Measurements from ENCODE around the gene SEMA6C. TPM values are rescaled to one million over a fixed set of nuclear protein-coding genes. Genes with fewer than 3 reads are reported as not detected.
"Not testable (repeated sequence)": the region's sequence is repeated elsewhere in the genome, so short reads cannot be mapped to it uniquely, and the experiment has no call there.

Gene SEMA6C
- polyA plus RNA-seq, 1 donor = 97.0 TPM

DNA sequence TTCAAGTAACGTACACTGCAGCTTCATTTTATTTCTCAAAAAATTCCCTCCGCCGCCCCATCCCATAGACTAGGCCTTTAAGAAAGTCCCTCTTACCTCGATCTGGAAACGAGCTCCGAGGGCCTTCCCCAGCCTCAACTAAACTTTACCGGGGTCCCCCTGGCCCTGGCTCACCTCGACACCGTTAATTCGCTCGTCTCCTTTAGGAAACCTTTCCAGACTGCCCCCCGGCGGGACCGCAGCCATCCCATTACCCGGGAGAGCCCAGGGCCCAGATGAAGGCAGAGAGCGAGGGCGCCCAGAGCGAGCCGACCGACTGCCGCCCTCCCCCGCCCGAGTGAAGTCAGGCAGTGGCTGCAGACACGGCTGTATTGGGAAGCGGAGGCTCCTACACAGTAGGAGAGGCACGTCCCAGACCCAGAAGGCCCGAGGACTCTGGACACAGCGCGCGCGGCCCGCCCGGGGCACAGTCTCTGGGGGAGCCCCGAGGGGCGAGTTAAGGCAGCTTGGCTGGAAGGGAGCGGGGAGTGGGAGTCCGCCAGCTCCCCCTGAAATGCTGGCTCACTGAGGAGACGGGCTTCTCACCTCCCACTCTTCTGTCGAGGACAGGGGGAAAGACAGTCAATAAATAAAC lies 14.6 kb downstream of the SEMA6C start:
- DNase-seq (ENCODE audit: low read depth) = no peak

DNA sequence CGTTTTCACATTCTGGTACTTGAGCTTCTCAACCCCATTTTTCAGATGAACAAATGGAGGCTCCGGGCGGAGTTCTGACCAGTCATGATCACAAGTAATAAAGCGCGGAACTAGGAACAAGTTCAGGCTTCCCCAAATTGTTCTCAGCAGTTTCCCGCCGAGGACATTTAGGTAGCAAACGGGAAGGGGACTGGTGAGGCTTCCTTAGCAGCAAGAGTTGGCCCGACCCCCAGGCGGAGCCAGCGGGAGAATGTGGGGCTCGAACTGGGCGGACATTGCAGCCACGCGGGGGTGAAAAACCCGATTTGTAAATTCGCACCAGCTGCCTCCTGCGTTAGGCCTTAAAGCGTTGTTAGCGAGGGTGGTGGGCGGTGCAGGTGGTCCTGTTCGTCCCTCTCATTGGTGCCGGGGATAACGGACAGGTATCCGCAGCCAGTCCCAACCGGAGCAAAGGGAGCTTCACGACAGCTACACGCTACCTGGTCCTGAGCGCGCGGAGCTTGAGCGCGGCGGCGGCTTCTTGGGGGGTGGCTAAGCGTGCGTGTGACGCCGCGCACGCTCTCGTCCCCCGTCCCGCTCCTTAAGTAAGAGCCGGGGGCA lies 15.3 kb downstream of the SEMA6C start:
- peak; percentile 63 for DNase-seq (ENCODE audit: low read depth)

DNA sequence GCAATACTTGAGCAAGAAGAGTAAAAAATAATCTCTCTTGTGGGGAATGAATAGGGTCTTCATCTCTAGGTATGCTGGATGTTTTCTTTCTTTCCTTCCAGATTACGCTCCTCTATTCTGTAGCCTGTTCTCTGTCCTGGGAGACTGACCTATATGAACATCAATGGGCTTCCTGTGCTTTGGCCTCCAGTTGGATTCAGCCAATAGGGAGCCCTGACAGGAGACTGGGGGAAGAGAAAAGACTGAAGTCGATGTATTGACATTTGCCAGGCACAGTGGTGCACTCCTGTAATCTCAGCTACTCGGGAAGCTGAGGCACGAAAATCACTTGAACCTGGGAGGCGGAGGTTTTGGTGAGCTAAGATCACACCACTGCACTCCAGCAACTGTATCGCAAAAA lies 17.6 kb downstream of the SEMA6C start:
- DNase-seq (ENCODE audit: low read depth) = no peak

DNA sequence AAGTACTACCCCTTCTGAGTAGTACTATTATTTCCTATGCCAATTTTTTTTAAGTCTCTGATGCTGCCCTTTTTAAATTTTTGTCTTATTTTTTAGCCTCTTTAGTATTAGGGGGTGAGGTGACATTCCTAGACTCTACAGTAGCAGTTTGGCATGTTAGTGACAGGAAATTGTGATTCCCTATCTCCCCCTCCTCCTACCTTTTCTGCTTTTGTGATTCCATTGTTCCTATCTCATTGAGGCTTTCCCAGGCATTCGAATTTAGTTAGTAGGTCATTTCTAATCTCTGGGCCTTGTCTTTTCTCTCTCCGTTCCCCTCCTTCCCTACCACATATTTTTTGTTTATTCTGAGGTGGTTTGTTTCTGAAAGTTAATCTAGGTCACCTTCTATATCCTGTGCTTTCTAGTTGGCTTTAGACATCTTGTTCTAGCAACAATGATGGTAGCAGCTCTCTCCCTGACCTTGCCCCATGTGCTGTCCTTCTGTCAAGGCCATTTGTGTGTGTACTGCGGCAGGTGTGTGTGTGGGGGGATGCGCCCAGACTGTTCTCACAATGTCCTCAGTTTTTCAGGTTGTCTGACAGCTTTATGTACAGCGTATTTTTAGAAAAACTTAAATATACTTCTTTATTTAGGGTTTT lies 21.5 kb downstream of the SEMA6C start:
- no peak for DNase-seq (ENCODE audit: low read depth)

DNA sequence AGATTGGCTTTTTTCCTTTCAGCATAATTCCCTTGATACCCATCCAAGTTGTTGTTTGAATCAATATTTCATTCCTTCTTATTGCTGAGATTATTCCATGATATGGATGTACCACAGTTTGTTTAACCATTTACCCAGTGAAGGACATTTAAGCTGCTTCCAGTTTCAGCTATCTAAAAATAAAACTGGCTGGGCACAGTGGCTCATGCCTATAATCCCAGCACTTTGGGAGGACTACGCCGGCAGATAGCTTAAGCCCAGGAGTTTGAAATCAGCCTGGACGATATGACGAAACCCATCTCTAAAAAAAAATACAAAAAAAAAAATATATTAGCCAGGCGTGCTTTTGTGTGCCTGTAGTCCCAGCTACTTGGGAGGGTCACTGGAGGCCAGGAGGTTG lies 32.6 kb downstream of the SEMA6C start:
- DNase-seq (ENCODE audit: low read depth) = no peak

DNA sequence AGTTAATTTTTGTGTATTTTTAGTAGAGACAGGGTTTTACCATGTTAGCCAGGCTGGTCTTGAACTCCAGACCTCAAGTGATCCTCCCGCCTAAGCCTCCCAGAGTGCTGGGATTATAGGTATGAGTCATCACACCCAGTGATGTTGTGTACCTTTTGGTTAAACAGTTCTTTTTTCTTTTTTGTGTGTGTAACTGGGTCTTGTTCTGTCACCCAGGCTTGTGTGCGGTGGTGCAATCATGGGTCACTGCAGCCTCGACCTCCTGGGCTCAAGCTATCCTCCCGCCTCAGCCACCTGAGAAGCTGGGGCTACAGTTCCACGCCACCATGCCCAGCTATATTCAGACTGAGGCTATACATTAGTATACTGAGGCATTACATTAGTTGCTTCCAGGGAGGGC lies 38.1 kb downstream of the SEMA6C start:
- DNase-seq (ENCODE audit: low read depth) = no peak

DNA sequence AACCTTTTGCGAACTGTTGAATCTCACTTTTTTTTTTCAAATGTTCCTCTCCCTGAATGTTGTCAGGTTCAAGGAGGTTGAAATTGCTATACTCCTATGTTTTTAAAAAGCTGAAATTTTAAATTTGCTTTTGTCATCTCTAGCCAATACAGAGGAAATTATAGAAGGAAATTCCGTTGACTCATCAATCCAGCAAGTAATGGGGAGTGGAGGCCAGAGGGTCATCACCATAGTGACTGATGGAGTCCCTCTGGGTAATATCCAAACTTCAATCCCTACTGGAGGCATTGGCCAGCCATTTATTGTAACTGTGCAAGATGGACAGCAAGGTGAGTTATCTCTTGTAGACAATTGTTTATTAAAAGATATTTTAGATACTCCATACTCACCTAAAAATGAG lies 39.5 kb downstream of the SEMA6C start:
- no peak for DNase-seq (ENCODE audit: low read depth)

DNA sequence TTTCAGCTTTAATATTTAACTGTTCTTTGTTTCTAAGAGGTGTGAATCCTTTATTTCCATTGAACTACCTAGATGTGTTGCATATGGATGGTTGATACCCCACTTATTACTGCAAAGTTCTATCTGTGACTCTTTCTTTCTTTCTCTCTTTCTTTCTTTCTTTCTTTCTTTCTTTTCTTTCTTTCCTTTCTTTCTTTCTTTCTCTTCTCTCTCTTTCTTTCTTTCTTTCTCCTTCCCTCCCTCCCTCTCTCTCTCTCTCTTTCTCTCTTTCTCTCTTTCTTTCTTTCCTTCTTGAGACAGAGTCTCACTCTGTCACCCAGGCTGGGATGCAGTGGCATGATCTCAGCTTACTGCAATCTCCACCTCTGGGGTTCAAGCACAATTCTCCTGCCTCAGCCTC lies 41.8 kb downstream of the SEMA6C start:
- no peak for DNase-seq (ENCODE audit: low read depth)

DNA sequence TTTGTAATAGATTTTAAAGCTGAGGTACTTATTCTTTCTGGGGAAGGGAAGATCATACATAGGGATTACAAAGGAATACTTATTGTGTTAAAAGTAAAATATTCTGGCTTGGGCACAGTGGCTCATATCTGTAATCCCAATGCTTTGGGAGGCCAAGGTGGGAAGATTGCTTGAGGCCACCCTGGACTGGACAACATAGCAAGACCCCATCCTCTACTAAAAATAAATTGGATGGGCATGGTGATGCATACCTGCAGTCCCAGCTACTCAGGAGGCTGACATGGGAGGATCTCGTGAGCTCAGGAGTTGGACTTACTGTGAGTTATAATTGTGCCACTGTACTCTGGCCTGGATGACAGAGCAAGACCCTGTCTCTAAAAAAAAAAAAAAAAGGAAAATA lies 48.3 kb downstream of the SEMA6C start:
- DNase-seq (ENCODE audit: low read depth) = no peak

DNA sequence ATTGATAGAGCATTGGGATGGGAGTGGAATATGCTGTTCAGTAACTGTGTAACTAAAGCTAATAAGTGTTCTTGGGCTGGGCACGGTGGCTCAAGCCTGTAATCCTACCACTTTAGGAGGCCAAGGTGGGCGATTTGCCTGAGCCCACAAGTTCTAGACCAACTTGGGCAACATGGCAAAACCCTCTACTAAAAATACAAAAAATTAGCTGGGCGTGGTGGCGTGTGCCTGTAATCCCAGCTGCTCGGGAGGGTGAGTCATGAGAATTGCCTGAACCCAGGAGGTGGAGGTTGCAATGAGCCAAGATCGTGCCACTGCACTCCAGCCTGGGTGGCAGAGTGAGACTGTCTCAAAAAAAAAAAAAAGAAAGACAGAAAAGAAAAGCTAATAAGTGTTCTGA lies 49.0 kb downstream of the SEMA6C start:
- DNase-seq (ENCODE audit: low read depth) = not testable (repeated sequence)

DNA sequence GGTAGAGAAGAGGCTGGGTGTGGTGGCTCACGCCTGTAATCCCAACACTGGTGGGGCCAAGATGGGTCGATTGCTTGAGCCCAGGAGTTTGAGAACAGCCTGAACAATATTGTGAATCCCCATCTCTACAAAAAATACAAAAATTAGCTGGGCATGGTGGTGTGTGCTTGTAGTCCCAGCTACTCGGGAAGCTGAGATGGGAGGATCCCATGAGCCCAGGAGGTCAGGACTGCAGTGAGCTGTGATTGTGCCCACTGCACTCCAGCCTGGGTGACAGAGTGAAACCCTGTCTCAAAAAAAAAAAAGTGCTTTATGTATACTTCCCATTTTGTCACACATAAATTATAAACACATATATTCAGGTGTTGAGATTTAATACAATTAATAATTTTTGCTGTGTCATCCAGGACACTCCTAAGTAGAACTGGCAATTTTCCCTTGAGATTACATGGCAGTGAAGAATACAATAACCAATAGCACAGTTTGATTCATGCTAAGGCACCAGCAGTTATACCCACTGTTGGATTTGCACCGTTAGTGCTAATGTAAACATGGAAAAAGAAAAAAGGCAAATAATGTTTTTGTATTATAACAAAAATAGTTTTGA lies 60.4 kb downstream of the SEMA6C start:
- DNase-seq (ENCODE audit: low read depth) = no peak

Other genes with a start within 250 kb of the SEMA6C start
- 38.6 TPM for gene SETDB1, start 220.3 kb downstream of the SEMA6C start, polyA plus RNA-seq (ENCODE audit: insufficient read length)
- gene CERS2, start 171.8 kb downstream of the SEMA6C start, polyA plus RNA-seq (ENCODE audit: insufficient read length) = 65.9 TPM
- gene ANXA9, start 164.3 kb downstream of the SEMA6C start, polyA plus RNA-seq (ENCODE audit: insufficient read length) = 2.5 TPM
- gene MINDY1, start 139.7 kb downstream of the SEMA6C start, polyA plus RNA-seq (ENCODE audit: insufficient read length) = 17.7 TPM
- gene PRUNE1, start 138.2 kb downstream of the SEMA6C start, polyA plus RNA-seq (ENCODE audit: insufficient read length) = 25.1 TPM
- gene BNIPL, start 110.0 kb downstream of the SEMA6C start, polyA plus RNA-seq (ENCODE audit: insufficient read length) = 0.70 TPM
- gene C1orf56, start 98.9 kb downstream of the SEMA6C start, polyA plus RNA-seq (ENCODE audit: insufficient read length) = 6.5 TPM
- gene CDC42SE1, start 87.0 kb downstream of the SEMA6C start, polyA plus RNA-seq (ENCODE audit: insufficient read length) = 53.3 TPM
- 10.4 TPM for gene MLLT11, start 86.2 kb downstream of the SEMA6C start, polyA plus RNA-seq (ENCODE audit: insufficient read length)
- 5.2 TPM for gene GABPB2, start 75.9 kb downstream of the SEMA6C start, polyA plus RNA-seq (ENCODE audit: insufficient read length)
- 1.7 TPM for gene TNFAIP8L2, start 10.0 kb upstream of the SEMA6C start, polyA plus RNA-seq (ENCODE audit: insufficient read length)
- gene LYSMD1, start 19.3 kb upstream of the SEMA6C start, polyA plus RNA-seq (ENCODE audit: insufficient read length) = 12.2 TPM
- 40.0 TPM for gene SCNM1, start 19.5 kb upstream of the SEMA6C start, polyA plus RNA-seq (ENCODE audit: insufficient read length)
- 43.2 TPM for gene TMOD4, start 29.4 kb upstream of the SEMA6C start, polyA plus RNA-seq (ENCODE audit: insufficient read length)
- 46.7 TPM for gene VPS72, start 43.6 kb upstream of the SEMA6C start, polyA plus RNA-seq (ENCODE audit: insufficient read length)
- gene PIP5K1A, start 51.9 kb upstream of the SEMA6C start, polyA plus RNA-seq (ENCODE audit: insufficient read length) = 36.6 TPM
- 116 TPM for gene PSMD4, start 108.1 kb upstream of the SEMA6C start, polyA plus RNA-seq (ENCODE audit: insufficient read length)
- gene ZNF687, start 135.7 kb upstream of the SEMA6C start, polyA plus RNA-seq (ENCODE audit: insufficient read length) = 11.9 TPM
- 54.9 TPM for gene PI4KB, start 180.8 kb upstream of the SEMA6C start, polyA plus RNA-seq (ENCODE audit: insufficient read length)
- 23.0 TPM for gene RFX5, start 200.6 kb upstream of the SEMA6C start, polyA plus RNA-seq (ENCODE audit: insufficient read length)
- 30.4 TPM for gene SELENBP1, start 226.1 kb upstream of the SEMA6C start, polyA plus RNA-seq (ENCODE audit: insufficient read length)

Data from forelimb muscle (tissue), 1 donor.